HepG2 (cell line): ENCODE measurements around the gene SLC26A3. TPM values are rescaled to one million over a fixed set of nuclear protein-coding genes. Genes with fewer than 3 reads are reported as not detected.

Source experiments
- CHD4 ChIP-seq: fragments of 200-600 bp; sonication (generic); IDR thresholded peaks from 2 replicates; pipeline ENCODE4 v1.7.0; 2017; ENCODE audit warnings: mild to moderate bottlenecking, low read length, borderline replicate concordance
- HNRNPH1 ChIP-seq: fragments of 200-400 bp; formaldehyde crosslinking; optimal IDR thresholded peaks from 2 replicates; pipeline ENCODE3; 2017; ENCODE audit warnings: mild to moderate bottlenecking, low read depth, low read length
- KDM2A ChIP-seq: sonication (generic); formaldehyde crosslinking; IDR thresholded peaks from 2 replicates; pipeline ENCODE4 v1.4.0; 2020; ENCODE audit warnings: low read depth, missing genetic modification reagents, borderline replicate concordance
- KDM5B ChIP-seq: sonication (generic); formaldehyde crosslinking; IDR thresholded peaks from 2 replicates; pipeline ENCODE4 v1.4.0; 2020; ENCODE audit warnings: missing genetic modification reagents, mild to moderate bottlenecking, borderline replicate concordance
- SMC3 ChIP-seq: IDR thresholded peaks from 2 replicates; pipeline ENCODE4 v1.6.1; 2011; ENCODE audit warnings: low read length, improper control_type of control experiment
- TAF15 ChIP-seq: fragments of 200-400 bp; formaldehyde crosslinking; IDR thresholded peaks from one replicate; pipeline ENCODE4 v1.6.1; 2018; ENCODE audit warnings: mild to moderate bottlenecking, low read depth, low read length; ENCODE audit not compliant: poor library complexity, severe bottlenecking
- TOE1 ChIP-seq: sonication (generic); formaldehyde crosslinking; IDR thresholded peaks from 2 replicates; pipeline ENCODE4 v1.4.0; 2020; ENCODE audit warnings: mild to moderate bottlenecking, missing genetic modification reagents
- ZNF619 ChIP-seq: sonication (generic); formaldehyde crosslinking; IDR thresholded peaks from 2 replicates; pipeline ENCODE4 v1.4.0; 2020; ENCODE audit warnings: mild to moderate bottlenecking, missing genetic modification reagents
- ZNF878 ChIP-seq: sonication (generic); formaldehyde crosslinking; IDR thresholded peaks from 2 replicates; pipeline ENCODE4 v1.8.1; 2023; ENCODE audit warnings: mild to moderate bottlenecking, missing genetic modification reagents, moderate library complexity
- polyA plus RNA-seq, 8 experiments: library from polyadenylated mRNA; depleted of rRNA in 3 of 8; stranded (reverse) in 7 of 8; unstranded in 1 of 8; fragments of >200 nt; fragmentation: Illumina TruSeq in 4 of 8; extraction: Trizol in 4 of 8; gene quantifications; 2 replicates each; pipeline versions ENCODE4 v1.2.1 to v1.2.3, GENCODE V29; 2011 to 2016; ENCODE audit warnings: low read depth in 4 of 8, missing spikeins in 1 of 8, mixed read lengths in 1 of 8; ENCODE audit not compliant: insufficient read depth in 1 of 8
- total RNA-seq, 5 experiments: library from RNA; depleted of rRNA; stranded (reverse); fragments of >200 nt; fragmentation: Illumina TruSeq; extraction: Trizol; gene quantifications; 2 replicates each; pipeline ENCODE4 v1.2.3, GENCODE V29; 2016; ENCODE audit warnings: low read depth in 1 of 5
- TF ChIP-seq, protein P1 (sequence below), 2 experiments: sonication (generic) in 1 of 2; formaldehyde crosslinking in 1 of 2; IDR thresholded peaks; 2 replicates each; pipeline versions ENCODE4 v1.6.1 to v1.9.0; 2014 to 2022; ENCODE audit warnings: antibody characterized with exemption in 1 of 2, borderline replicate concordance in 1 of 2, inconsistent platforms in 1 of 2, low read depth in 1 of 2, missing genetic modification reagents in 1 of 2
- TF ChIP-seq, protein P2 (sequence below): sonication (generic); formaldehyde crosslinking; IDR thresholded peaks from 2 replicates; pipeline ENCODE4 v1.5.0; 2020; ENCODE audit warnings: mild to moderate bottlenecking, missing genetic modification reagents, borderline replicate concordance
- TF ChIP-seq, protein P3 (sequence below): IDR thresholded peaks from 2 replicates; pipeline ENCODE4 v1.6.1; 2016; ENCODE audit warnings: control low read depth
- TF ChIP-seq, protein P4 (sequence below): sonication (generic); formaldehyde crosslinking; IDR thresholded peaks from 2 replicates; pipeline ENCODE4 v1.5.0; 2020; ENCODE audit warnings: missing genetic modification reagents
- TF ChIP-seq, protein P5 (sequence below): sonication (generic); formaldehyde crosslinking; IDR thresholded peaks from 2 replicates; pipeline ENCODE4 v1.9.0; 2021; ENCODE audit warnings: missing genetic modification reagents, borderline replicate concordance

Gene SLC26A3
- total and polyA plus RNA-seq, 2 of the 13 experiments (the other 11 are each of a cell fraction or from before 2014, with no cell fraction given) = 0.11 to 0.30 TPM

DNA sequence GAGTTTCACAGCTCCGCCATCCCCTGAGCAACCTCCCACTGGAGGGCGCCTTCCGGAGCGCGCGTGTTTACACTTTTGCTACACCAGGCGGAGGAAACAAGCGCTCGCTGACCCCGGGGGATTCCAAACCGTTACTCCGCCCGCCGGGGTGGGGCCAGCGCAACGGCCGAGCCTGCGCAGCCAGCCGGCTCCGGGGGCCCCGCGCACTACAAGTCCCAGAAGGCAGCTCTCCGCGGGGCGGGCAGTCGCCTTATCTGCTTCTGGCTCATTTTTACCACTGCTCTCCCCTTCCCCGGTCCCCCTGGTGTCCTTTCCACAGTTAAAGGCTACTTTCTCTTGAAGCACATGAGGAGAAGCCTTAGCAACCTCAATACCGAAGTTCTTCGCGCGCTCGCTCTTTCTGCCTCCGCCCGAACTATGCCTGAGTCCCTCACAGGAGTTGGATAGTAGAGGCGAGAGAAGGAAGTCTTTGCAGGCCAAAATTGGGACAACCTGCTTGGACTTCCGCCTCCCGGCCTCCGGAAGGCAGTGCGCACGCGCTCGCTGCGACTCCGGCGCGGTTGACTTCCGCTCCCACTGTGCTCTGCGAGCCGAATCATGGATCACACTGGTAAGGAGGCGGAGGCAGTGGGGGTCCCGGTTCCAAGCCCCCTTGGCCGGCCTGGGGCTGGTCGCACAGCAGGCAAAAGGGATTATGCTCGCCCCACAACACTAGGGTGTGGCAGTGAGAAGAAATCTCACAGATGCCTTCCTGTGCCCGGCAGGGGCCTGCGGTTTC, 59.3 kb downstream of the SLC26A3 start, which contains the start of gene CBLL1 (continued):
- TF ChIP-seq, protein P1, sequence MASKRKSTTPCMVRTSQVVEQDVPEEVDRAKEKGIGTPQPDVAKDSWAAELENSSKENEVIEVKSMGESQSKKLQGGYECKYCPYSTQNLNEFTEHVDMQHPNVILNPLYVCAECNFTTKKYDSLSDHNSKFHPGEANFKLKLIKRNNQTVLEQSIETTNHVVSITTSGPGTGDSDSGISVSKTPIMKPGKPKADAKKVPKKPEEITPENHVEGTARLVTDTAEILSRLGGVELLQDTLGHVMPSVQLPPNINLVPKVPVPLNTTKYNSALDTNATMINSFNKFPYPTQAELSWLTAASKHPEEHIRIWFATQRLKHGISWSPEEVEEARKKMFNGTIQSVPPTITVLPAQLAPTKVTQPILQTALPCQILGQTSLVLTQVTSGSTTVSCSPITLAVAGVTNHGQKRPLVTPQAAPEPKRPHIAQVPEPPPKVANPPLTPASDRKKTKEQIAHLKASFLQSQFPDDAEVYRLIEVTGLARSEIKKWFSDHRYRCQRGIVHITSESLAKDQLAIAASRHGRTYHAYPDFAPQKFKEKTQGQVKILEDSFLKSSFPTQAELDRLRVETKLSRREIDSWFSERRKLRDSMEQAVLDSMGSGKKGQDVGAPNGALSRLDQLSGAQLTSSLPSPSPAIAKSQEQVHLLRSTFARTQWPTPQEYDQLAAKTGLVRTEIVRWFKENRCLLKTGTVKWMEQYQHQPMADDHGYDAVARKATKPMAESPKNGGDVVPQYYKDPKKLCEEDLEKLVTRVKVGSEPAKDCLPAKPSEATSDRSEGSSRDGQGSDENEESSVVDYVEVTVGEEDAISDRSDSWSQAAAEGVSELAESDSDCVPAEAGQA (IDR thresholded peaks at IDR 0.05; ENCODE audit: low read depth) = 0 out of 2 replicates have a peak, but pooled peaks have one; percentile 5
- TF ChIP-seq, protein P1 (CRISPR knock-in tag; IDR thresholded peaks at IDR 0.05; ENCODE audit: borderline replicate concordance) = no peak
- TF ChIP-seq ZNF878 (CRISPR knock-in tag) (peak; percentile 58; the same call in 1 of the 2 replicates), TOE1 (no peak), SMC3 (peak; percentile 88; the same call in 1 of the 2 replicates), HNRNPH1 (no peak), KDM2A (peak; percentile 91), ZNF619 (CRISPR knock-in tag) (no peak; the same call in none of the 2 replicates), CHD4 (peak; percentile 48; the same call in 1 of the 2 replicates), TAF15 (peak; percentile 68), KDM5B (CRISPR knock-in tag) (no peak; the same call in 1 of the 2 replicates)
- TF ChIP-seq, protein P2, sequence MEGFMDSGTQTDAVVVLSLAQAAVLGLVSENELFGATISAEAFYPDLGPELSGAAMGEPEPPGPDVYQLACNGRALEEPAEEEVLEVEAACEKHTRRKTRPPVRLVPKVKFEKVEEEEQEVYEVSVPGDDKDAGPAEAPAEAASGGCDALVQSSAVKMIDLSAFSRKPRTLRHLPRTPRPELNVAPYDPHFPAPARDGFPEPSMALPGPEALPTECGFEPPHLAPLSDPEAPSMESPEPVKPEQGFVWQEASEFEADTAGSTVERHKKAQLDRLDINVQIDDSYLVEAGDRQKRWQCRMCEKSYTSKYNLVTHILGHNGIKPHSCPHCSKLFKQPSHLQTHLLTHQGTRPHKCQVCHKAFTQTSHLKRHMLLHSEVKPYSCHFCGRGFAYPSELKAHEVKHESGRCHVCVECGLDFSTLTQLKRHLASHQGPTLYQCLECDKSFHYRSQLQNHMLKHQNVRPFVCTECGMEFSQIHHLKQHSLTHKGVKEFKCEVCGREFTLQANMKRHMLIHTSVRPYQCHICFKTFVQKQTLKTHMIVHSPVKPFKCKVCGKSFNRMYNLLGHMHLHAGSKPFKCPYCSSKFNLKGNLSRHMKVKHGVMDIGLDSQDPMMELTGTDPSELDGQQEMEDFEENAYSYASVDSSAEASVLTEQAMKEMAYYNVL = no peak; the same call in 1 of the 2 replicates
- TF ChIP-seq, protein P3, sequence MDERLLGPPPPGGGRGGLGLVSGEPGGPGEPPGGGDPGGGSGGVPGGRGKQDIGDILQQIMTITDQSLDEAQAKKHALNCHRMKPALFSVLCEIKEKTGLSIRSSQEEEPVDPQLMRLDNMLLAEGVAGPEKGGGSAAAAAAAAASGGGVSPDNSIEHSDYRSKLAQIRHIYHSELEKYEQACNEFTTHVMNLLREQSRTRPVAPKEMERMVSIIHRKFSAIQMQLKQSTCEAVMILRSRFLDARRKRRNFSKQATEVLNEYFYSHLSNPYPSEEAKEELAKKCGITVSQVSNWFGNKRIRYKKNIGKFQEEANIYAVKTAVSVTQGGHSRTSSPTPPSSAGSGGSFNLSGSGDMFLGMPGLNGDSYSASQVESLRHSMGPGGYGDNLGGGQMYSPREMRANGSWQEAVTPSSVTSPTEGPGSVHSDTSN (CRISPR knock-in tag) = no peak
- TF ChIP-seq, protein P4, sequence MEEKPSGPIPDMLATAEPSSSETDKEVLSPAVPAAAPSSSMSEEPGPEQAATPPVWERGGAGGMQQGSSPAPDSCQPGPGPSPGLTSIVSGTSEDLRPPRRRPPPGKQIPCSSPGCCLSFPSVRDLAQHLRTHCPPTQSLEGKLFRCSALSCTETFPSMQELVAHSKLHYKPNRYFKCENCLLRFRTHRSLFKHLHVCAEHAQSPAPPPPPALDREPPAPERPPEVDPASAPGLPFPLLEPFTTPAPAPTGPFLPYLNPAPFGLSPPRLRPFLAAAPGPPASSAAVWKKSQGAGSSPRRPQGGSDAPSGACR (CRISPR knock-in tag) = no peak
- TF ChIP-seq, protein P5, sequence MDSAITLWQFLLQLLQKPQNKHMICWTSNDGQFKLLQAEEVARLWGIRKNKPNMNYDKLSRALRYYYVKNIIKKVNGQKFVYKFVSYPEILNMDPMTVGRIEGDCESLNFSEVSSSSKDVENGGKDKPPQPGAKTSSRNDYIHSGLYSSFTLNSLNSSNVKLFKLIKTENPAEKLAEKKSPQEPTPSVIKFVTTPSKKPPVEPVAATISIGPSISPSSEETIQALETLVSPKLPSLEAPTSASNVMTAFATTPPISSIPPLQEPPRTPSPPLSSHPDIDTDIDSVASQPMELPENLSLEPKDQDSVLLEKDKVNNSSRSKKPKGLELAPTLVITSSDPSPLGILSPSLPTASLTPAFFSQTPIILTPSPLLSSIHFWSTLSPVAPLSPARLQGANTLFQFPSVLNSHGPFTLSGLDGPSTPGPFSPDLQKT (CRISPR knock-in tag) = peak; percentile 88; the same call in 1 of the 2 replicates
